GM21825 (cell line): ENCODE data around the gene TMPRSS11A.

Experiments used
- ATAC-seq: cut with Tn5 transposase; IDR thresholded peaks from one replicate; pipeline ENCODE4 v1.9.1; 2021; ENCODE audit warnings: mild to moderate bottlenecking, moderate library complexity; ENCODE audit not compliant: unreplicated experiment

Gene TMPRSS11A

DNA sequence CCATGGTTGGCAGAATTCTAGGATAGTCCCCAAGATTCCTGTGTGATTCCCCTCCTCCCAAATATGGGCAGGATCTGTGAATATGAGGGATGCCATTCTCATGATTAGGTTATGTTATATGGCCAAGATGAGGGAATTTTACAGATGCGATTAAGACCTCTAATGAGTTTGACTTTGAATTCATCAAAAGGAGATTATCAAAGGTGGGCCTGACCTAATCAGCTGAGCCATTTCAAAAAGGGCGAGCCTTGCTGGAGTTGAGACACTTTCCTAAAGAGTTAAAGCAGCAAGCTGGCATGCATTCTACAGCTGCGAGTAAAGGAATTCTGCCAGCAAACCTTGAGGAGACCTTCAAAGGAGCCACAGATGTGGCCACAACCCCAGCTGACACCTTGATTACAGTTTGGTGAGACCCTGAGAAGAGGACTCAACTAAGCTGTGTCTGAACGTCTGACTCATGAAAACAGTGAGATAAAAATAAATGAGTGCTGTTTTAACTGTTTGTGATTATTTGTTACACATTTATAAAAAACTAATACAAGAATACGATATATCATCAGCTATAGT lies 47.8 kb downstream of the TMPRSS11A start:
- ATAC-seq = no peak

DNA sequence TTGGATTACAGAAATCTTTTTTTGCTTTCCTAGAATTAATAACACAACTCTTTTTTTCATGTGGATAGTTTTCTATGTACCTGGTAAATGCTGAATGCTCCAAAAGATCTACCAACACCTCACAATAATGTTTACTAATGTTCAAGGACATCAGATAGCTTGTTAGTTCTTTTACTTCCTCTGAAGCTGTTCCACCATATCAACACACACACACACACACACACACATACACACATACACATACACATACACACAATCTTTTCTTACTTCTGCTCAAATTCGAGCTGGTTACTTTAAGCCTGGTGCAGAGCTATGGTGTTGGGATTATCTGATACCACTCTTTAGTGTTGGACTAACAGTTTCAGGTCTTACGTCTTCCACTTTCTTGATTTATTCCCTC lies 51.2 kb downstream of the TMPRSS11A start:
- no peak for ATAC-seq

DNA sequence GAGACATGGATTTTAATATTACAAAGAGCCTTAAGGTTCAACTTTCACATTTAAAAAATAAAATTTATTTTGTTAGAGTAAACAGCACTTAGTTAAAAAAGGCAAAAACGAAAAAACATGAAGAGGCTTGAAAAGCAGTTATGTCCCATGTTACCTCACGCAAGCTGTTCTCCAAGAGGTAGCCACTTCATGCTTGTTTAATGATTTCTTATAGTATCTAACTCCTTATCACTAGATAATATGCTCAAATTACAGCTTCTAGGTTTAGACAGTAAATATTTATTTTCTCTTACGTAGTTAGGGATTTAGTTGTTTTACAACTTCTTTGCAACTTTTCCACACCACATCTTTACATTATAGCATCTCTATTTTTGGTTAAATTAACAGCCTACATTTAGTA lies 51.7 kb downstream of the TMPRSS11A start:
- ATAC-seq = no peak

DNA sequence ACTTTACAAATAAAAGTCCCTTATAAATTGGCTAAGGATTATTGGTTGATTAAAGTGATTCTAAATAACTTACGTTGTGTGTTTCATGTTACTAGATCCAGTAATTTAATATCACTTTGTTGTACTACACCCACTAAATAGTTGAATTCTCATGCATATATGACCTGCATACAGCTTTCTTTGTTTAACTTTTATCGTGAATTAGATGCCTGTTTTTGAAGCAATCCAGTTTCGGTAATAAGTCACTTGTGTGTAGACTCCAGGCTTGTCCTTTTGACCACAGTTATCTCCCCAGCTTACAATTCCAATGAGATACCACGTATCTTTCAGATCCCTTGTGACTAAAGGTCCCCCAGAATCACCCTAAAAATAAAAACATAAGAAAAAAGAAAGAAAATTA lies 52.2 kb downstream of the TMPRSS11A start:
- ATAC-seq = no peak

DNA sequence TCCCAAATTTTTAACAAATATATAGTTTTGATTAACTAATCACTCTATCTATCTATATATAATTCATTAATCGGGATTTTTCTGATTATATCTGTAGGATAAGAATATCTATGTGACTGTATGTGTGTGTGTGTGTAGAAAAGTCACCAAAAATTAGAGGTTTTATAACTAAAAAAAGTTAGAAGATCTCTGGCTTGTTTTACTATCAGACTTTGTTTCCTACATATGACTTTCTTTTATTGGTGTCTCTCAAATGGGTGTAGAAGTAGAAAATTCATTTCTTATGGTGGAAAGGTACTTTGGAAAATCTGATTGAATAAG lies 52.7 kb downstream of the TMPRSS11A start:
- ATAC-seq = no peak

DNA sequence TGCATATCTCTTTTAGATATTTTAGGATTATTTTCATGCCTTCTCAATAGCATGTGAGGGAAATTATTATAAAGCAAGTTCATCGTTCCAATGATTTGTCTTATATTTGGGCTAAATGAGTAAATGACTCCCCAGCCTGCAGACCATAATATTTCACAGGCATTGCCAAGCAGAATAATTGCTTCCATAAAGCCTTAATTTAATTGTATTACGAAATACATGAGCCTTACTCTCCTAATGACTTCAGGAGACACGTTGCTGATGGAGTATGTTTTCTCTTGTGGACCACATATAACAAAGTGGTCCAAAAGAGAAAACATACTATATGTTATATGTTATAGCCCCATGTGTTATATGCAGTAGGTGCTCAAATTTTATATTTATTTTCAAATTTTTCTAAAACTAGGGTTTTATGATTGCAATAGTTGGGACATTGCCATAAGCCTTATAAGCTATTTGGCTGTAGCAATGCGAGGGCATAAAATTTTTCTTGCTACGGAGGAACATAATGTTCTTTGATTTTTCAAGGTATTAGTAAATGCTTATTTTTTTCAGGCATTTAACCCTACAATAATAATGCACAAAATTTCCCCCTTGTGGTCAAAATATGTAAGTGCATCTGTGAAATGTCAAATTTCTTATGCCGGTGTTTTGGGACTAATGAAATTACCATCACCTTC lies 53.2 kb downstream of the TMPRSS11A start:
- no peak for ATAC-seq

DNA sequence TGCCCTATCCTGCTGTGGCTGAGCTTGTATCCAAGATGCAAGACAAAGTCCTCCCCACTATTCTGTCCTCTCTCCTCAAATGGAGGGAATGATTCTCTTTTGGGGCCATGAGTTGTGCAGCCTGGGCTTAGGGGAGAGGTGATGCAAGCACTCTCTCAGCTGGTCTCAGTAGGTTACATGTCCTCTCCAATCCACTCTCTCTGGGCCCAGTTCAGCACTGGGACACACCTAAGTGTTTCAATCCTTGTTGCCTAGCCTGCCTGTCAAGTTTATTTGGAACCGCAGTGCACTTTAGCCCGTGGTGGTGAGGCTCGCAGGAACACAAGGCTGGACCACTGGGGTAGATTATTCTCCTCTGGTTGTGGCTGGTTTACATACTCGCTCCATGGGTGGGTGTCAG lies 55.6 kb downstream of the TMPRSS11A start:
- ATAC-seq = no peak

DNA sequence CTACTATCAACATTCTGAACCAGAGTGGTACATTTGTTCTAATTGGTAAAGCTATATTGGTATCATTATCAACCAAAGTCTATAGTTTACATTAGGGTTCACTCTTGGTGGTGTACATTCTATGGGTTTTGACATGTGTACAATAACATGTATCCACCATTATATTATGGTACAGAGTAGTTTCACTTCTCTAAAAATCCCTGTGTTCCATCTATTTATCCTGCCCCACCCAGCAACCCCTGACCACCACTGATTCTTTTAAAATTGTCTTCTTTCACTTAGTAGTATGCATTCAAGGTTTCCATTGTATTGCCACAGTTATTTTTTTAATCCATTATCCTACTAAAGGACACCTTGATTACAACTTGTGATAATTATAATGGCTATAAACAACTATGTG lies 64.2 kb downstream of the TMPRSS11A start:
- no peak for ATAC-seq

DNA sequence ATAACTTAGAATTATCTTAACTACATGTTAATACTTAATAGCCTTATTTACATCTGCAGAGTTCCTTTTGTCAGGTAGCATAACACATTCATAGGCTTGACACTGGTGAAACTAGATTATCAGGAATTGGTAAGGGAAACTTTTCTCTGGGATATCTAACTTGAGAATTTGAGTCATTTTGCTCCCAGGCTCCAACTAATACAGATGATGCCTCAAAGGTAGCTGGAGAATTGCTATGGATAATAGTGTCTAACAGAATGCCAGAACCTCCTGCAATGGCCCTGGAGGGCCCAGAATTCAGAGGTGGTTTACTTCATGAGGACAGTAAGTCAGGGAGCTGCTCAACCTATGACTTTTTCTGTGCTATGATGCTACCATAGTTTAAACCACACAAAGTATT lies 65.6 kb downstream of the TMPRSS11A start:
- no peak for ATAC-seq

DNA sequence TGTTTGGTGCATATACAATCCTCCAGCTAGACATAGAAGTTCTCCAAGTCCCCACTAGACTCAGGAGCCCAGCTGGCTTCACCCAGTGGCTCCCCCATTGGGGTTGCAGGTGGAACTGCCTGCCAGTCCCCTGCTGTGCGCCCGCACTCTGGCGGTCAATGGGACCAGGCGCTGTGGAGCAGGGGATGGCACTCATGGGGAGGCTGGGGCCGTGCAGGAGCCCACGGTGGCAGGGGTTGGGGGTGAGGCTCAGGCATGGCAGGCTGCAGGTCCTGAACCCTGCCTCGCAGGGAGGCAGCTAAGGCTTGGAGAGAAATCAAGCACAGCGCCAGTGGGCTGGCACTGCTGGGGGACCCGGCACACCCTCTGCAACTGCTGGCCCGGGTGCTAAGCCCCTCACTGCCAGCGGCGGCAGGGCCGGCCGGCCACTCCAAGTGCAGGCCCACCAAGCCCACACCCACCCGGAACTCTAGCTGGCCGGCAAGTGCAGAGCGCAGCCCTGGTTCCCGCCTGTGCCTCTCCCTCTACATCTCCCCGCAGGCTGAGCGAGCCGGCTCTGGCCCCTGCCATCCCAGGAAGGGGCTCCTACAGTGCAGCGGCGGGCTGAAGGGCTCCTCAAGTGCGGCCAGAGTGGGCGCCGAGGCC lies 66.8 kb downstream of the TMPRSS11A start:
- ATAC-seq = no peak

DNA sequence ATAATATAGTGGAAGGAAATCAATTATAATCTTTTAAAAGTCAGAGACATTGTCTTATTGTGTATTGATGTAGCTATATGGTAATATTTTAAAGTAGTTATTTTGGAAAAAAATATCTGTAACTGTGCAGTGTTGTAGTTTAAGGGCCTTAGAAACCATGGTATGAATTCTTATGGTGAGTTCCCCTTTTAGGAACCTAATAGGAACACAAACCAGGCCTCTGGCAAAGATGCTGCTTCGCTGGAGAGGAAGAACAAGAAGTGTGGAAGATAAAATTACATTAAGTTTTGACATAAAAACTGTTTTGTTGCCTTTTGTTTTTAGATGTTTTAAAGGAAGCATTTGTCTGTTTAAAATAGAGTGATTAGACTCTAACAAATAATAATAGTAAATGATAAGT lies 68.6 kb downstream of the TMPRSS11A start:
- no peak for ATAC-seq

DNA sequence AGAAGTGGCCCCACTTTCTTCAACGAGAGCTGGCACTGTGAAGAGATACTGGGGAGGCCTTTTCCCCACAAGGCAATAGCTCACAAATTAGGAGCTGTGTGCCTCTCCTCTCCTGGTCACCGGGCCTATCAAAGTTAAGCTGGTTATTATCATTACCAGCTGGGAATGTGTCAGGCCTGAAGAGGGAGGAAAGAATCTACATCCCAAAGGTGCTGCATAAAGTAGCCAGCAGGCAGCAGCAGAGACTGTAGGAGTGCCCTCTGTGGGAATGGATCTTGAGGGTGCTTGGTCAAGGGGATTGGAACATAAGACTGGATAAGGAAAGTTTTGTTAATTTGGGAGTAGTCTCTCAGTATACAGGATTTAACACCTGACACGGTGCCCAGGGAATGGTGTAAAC lies 70.4 kb downstream of the TMPRSS11A start:
- ATAC-seq = no peak

DNA sequence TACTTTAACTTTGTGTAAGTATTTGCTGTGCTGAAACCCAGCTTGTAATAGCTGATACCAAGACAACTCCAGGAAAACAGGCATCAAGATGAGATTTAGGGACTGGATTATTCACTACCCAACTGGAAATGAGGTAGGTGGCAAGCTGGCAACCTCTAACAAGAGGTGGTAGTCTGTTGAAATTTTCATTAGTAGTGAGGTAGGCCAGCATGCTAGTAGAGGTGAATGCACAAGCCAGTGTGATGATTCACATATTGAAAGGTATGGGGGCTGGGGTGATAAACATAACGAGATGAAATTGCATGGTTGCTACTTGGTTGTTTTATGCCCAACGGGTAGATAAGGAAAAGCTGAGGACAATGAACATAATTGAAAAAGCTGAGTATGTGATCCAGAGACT lies 71.0 kb downstream of the TMPRSS11A start:
- no peak for ATAC-seq

DNA sequence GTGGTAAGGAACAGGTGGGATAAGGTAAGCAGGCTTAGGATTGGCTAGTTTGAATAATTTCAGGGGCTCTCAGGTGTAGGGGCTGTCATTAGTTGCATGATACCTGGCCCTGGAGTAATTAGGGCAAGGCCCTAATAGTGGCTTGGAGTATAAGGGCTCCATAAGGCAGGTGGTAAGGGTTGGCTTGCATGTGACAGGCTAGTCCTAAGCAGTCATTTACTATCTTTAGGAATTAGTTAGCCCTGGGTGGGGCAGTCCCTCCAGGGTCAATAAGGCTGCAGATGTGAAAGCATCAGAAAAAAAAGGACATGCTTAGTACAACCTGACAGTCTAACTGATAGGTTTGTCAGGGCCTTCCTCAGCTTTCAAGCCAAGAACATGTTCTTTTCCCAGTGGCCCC lies 71.6 kb downstream of the TMPRSS11A start:
- no peak for ATAC-seq

DNA sequence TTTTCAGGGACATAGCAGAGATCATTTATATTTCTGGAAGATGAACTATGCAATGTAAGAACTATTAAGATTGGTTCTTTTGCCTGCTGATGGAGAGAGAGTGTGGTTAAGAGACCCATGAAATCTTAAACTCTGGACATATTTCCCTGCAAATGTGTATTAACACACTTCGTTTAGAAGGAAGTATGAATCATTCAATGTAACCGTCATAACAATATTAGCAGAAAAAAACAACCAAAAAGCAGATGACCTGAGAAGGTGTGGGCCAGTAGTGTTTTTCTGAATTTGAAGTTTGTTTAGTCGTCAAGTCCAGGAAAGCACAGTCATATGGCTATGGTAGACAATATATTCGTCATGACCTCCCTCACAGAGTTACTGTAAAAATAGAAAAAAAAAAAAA lies 77.0 kb downstream of the TMPRSS11A start:
- no peak for ATAC-seq

DNA sequence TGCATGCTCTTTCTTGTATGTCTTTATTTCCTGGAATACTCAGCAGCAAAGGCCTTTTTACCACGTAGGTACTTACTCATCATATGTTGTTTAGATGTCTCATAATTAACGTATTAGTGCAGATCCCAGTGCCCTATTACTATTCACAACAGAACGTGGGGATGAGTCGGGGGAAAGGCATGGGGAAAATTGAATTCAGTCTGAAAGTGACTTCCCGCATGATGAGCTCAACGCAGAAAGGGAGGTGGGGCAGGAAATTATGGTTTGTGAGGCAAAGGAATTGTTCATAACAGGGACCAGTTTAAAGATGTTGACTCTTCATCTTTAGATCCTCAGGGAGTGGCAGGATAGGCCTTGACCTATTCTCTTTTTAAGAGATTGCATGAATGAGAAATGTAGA lies 77.5 kb downstream of the TMPRSS11A start:
- ATAC-seq = no peak

DNA sequence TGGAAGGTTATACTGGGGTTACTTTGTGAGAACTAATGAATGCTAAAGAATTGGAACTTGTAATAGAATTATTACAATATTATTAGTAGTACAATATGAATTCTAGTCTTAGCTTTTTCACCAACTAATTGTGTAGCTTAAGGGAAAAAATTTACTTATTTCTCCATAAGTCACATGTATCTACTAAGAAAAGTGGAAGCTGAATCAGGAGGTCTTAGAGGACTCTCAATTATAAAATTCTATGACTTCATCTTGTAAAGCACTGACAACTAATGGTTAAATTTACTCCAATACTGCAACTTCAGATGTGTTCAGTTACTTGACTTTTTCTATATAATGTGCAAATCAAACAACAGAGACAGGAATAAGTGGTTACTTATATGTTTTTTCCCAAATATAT lies 78.6 kb downstream of the TMPRSS11A start:
- ATAC-seq = no peak

DNA sequence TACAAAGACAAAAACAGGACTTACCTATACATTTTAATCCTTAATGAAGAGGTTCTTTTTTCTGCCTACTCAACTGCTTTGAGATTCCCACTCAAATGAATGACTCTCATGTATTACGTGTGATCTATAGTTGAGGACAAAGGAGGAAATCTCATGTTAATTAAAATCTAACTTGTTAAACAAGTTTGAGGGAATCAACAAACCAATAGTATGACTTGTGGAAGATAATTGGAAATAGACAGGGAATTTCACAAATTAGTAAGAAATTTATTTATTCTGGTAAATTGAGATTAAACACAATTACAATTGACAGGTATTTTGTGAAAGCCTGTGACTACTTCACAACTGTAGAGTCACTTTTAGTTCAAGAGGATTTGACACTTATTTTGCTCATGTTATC lies 79.4 kb downstream of the TMPRSS11A start, which contains the start of gene TMPRSS11D:
Gene TMPRSS11D (minus strand): TSS at position 101 of the 400 bp plus-strand sequence. CDS start 69 bp downstream, at position 32.
- no peak for ATAC-seq

DNA sequence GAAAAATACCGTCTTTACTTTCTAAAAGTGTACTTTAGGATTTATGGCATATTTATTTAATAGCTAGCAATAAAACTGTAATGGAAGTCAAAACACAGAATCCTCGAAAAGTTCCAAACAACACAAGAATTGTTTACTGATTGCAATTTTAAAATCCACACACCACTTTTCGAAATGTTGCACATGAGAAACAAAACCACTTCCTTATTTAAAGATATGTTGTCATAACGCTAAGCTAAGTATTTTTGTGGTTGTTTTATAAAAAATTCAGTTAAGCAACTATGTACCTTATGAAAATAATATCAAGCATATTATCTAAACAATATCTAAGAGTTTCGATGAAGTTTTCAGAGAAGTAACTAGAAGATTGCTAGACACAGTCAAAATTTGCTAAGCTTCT lies 79.8 kb downstream of the TMPRSS11A start:
- no peak for ATAC-seq

DNA sequence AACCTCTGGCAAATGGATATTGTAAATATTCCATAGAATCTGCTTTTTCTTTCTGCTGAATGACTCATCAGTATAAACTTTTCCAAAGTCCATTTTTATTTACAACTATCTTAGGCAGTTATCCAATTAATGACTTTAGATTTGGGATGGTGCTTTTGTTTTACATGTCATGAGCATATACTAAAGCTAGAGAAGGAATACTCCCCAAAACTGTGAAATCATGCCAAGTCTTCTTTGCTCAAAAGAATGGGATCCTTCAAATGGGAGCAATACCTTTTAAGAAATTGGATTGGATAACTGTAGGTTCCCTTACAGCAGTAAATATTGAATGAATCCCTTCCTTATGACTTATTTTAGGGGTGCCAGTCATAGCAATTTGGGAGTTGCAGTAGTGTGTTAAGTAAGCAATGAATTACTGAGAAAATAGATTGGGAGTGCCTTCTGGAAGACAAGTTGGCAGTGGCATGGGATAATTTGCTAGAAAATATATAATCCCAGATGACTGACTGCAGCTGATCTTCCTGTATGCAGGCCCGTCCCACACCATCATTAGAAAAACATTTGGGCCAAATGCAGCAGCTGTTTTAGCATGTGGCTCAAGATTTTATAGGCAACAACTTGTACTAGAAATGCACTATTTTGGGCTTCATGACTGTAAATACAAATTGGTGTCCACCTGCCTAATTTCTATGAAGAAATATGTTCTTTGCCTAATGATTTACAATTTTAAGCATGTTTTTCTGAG lies 82.3 kb downstream of the TMPRSS11A start:
- ATAC-seq = no peak

DNA sequence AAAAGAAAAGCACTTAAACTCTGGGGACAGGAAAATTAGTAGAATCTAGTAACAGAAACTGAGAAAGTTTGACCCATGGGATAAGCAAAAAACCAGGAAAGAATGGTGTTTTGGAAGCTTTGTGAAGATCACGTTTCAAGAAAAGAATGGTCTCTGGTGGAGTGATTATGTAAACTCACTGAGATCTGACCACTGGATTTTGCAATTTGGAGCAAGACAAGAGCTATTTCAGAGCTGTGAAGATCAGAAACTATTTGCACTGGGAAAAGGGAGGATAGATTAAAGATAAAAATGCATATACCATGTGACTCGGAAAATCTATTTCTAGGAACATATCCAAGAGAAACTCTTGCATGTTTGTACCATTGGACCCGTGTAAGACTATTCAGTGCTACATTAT lies 83.8 kb downstream of the TMPRSS11A start:
- ATAC-seq = no peak

DNA sequence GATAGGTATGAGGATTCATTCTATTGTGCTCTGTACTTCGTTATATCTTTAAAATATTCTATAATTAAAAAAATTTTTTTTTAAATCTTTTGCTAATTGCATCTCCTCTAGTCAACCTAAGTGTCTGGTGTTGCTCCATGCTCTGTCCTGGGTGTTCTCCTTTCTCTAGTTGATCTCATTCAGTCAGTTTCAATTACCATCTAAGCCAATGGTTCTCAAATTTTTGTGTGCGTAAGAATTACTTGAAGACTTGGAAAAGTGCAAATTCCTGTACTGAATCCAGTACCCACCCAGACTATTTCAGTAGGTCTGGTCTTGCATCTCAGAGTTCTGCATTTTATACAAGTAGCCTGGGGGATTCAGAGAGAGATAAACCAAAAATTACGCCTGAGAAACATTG lies 86.2 kb downstream of the TMPRSS11A start:
- ATAC-seq = no peak
